ENCODE results near the gene CNTF.

The CNTF gene

GRCh38 chr11:58647866-58648265, 25.4 kb downstream of the CNTF start:
- no peak for DNase-seq

GRCh38 chr11:58649623-58650022, 27.2 kb downstream of the CNTF start:
- DNase-seq: no peak

- no peak for DNase-seq
These were observed 28.0 kb downstream of the CNTF start for GRCh38 chr11:58650496-58650895.

- no peak for DNase-seq
These were observed 30.3 kb downstream of the CNTF start for GRCh38 chr11:58652726-58653280.

- peak; percentile 72 for DNase-seq
These were observed 31.8 kb downstream of the CNTF start for GRCh38 chr11:58654079-58654907.

GRCh38 chr11:58654908-58655296, 32.4 kb downstream of the CNTF start:
- DNase-seq: no peak

- no peak for DNase-seq
These were observed 33.9 kb downstream of the CNTF start for GRCh38 chr11:58656348-58656747.

GRCh38 chr11:58658623-58659022, 36.2 kb downstream of the CNTF start:
- no peak for DNase-seq

- no peak for DNase-seq
These were observed 36.9 kb downstream of the CNTF start for GRCh38 chr11:58659404-58659803.

- DNase-seq: no peak
These were observed 37.6 kb downstream of the CNTF start for GRCh38 chr11:58659910-58660570.

- DNase-seq: no peak
These were observed 49.6 kb downstream of the CNTF start for GRCh38 chr11:58671983-58672633.

GRCh38 chr11:58674609-58675008, 52.1 kb downstream of the CNTF start:
- DNase-seq: no peak

Measured in retina (tissue), 1 donor.